Astrocyte of the spinal cord (primary cell): ENCODE results near the gene ITPR2.

Experiments
- DNase-seq: peaks from one replicate; pipeline ENCODE4 v3.0.0; 2011; ENCODE audit warnings: low read depth, low spot score
- H3K4me3 ChIP-seq: 2 replicates; pipeline ENCODE4 v1.5.1; 2011; ENCODE audit warnings: low read depth, mild to moderate bottlenecking, low read length, moderate library complexity
- in situ Hi-C: cut with HindIII; loops from 2 replicates; pipeline ENCODE4 v1.10.0; 2017; ENCODE audit warnings: low sequenced_read_pairs
- TF ChIP-seq, protein P1 (sequence below): IDR thresholded peaks from 2 replicates; pipeline ENCODE4 v1.5.1; 2012; ENCODE audit warnings: low read depth, mild to moderate bottlenecking, low read length, inconsistent platforms

Gene ITPR2

DNA sequence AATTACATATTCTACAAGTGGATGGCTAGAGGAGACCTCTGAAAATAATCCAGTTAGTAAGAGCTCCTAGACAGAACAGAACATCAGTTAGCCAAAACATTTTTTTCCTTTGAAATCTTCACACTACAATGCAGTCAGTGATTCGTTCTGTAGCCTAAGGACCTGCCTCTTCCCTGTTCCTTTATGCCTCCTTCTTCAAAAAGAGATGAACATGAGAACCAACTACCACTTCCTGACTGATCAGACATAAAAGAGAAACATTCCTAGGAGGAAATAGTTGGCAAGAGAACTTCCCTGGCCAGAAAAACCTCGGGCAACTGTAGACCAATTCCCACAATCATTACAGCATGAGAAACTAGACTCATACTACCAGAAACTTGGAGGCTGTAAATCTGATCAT lies 29.4 kb downstream of the ITPR2 start:
- DNase-seq, result peak; percentile 73
- in situ Hi-C loops, result no loop called here
- TF ChIP-seq, protein P1, sequence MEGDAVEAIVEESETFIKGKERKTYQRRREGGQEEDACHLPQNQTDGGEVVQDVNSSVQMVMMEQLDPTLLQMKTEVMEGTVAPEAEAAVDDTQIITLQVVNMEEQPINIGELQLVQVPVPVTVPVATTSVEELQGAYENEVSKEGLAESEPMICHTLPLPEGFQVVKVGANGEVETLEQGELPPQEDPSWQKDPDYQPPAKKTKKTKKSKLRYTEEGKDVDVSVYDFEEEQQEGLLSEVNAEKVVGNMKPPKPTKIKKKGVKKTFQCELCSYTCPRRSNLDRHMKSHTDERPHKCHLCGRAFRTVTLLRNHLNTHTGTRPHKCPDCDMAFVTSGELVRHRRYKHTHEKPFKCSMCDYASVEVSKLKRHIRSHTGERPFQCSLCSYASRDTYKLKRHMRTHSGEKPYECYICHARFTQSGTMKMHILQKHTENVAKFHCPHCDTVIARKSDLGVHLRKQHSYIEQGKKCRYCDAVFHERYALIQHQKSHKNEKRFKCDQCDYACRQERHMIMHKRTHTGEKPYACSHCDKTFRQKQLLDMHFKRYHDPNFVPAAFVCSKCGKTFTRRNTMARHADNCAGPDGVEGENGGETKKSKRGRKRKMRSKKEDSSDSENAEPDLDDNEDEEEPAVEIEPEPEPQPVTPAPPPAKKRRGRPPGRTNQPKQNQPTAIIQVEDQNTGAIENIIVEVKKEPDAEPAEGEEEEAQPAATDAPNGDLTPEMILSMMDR, result no peak
- no peak overlapping the region for H3K4me3 ChIP-seq

DNA sequence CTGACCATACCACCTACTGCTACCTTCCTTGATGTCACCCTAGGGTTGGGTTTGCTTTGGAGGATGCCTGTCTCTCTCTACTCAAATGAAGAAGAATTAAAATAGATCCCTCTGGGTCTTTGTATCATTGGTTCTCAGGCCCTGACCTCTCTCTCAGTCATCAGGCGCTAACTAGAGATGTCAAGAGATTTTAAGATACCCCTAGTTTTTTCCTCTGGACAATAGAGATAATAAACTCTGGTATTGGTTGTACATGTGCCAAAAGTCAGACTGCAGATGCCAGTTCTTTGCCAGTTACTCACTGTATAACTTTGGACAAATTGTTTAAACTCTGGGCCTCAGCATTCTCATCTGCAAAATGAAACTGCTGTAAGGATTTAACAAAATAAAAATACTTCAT lies 31.5 kb downstream of the ITPR2 start:
- in situ Hi-C loops, result no loop called here
- TF ChIP-seq, protein P1, result no peak
- DNase-seq, result no peak
- no peak overlapping the region for H3K4me3 ChIP-seq

DNA sequence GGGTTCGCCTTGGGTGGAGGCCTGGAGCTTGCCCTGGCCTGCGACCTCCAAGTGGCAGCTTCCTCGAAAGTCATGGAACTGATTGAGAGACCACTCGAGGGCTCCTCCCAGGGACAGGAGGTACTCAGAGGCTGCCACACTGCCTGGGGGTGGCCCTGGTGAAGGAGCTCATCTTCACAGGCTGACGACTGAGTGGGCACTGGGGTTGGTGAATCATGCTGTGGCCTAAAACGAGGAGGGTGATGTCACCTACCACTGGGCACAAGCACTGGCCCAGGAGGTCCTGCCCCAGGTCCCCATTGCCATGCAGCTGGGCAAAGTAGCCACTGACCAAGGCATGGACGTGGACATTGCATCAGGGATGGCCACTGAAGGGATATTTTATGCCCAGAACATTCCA lies 32.1 kb downstream of the ITPR2 start:
- in situ Hi-C loops, result no loop called here
- TF ChIP-seq, protein P1, result no peak
- no peak overlapping the region for H3K4me3 ChIP-seq
- DNase-seq, result no peak

- in situ Hi-C loops, result no loop called here
- TF ChIP-seq, protein P1, result no peak
- no peak for DNase-seq
- no peak overlapping the region for H3K4me3 ChIP-seq
Observed at GRCh38 chr12:26800347-26800746, 32.6 kb downstream of the ITPR2 start.

DNA sequence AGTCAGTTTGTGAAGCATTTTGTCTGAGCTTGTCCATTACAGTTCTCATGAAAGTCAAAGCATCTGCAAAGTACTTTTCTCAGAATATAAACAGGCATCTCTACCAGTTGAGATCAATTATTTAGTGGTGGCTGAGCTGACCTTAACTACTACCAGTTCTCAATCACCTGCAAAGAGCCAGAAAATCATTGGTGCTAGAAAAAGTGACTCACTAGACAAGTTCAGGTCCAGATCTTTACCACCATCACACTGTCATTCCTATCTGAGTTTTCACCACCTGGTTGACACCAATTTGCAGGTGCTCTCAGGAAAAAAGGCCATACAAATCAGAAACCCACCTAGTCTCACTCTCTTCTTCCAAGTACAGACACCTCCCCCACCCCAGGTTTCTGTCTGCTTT lies 33.3 kb downstream of the ITPR2 start:
- TF ChIP-seq, protein P1, result no peak
- in situ Hi-C loops, result no loop called here
- no peak for DNase-seq
- no peak overlapping the region for H3K4me3 ChIP-seq

DNA sequence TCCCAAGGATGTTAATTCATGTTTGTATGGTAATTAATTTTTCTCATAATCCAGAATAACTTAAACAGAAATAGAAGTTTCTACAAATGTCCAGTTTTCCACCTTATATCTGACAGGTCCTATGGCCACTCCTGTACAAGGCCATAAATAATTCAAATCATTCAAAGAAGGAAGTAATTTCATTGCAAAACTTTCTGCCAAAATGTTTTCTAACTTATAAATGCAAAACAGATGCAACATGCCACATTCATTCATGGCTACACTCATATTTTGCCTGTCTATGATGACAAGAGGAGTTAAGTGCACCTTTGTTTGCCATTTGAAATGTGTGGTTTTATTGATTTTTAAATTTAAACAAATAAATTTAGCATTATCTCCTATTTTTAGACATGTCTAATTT lies 34.4 kb downstream of the ITPR2 start:
- no peak for DNase-seq
- no peak overlapping the region for H3K4me3 ChIP-seq
- in situ Hi-C loops, result no loop called here
- TF ChIP-seq, protein P1, result no peak

DNA sequence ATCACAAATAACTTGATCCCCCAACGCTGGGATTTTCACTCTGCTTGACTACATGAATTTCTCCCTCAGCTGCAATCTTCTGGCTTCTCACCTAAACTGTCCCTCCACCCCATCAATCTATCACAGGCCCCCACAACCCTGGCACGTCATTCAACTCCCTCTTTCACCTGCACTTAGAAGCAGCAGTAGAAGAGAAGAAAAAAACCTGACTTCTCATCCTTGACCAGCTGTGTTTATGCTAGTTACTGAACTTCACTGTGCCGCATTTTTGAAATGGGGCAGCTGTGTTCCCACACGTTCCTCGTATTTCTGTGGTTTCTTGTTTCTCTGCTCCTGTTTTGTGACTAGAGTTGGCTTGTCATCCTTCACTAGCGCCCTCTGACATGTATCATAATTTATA lies 35.0 kb downstream of the ITPR2 start:
- H3K4me3 ChIP-seq, result no peak overlapping the region
- DNase-seq, result peak; percentile 50
- in situ Hi-C loops, result no loop called here
- TF ChIP-seq, protein P1, result no peak
